ENCODE measurements around the gene SGPL1. TPM values are rescaled to one million over a fixed set of nuclear protein-coding genes. Genes with fewer than 3 reads are reported as not detected.

Gene SGPL1
- total and polyA plus RNA-seq, 12 donors = 3.7 to 20.3 (median 12.6) TPM

DNA sequence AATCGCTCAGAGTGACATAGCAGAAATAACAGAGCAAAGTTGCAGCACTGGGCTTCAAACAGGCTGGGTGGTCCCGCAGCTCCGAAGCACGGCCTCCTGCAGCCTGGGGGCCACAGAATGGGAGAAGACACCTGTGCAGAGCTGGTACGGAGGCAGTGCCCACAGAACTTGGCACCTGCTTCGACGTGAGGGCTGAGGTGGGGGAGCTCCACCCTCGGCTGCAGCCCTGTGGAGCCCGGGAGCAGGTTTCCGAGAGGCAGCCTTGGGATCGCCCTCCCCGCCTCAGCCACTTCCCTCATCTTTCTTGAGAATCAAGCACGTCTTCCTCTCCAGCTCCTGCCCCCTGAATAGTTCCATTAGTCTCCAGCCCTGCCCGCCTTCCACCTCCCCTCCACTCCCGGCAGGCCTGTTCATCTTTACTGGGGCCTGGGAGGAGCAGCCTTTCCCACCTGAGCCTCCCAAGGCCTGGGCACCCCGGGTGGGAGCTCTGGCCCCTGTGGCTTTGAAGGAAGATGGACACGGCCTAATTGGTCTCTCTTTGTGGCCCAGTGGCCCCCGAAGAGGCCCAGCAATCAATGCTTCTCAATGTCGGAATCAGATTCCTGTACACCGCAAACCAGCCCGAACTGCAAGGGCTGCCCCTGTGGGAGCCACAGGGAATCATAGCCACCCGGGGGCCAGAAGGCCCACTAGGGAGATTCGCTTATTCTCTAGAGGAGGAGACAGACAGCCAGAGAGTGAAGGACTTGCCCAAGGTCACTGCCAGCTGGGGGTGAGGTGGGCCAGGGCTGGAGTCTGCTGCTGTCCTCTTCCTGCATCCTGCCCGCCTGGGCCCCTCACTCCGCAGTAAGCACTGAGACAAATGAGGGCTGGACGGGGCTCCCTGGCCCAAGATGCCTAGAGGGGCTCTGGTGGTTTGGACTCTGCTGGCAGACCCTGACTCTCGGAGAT, 89.6 kb downstream of the SGPL1 start:
- DNase-seq = no peak
- no peaks in the 10 kb centered on the region for H3K36me3 ChIP-seq
- H3K4me3 ChIP-seq = no peak overlapping the region
- H3K27ac ChIP-seq = no peak overlapping the region
- WGBS, 2 donors = 86% methylated on average over 27 of the region's 27 CpGs
- H3K9me3 ChIP-seq = no peaks in the 10 kb centered on the region
- TF ChIP-seq, protein P1, sequence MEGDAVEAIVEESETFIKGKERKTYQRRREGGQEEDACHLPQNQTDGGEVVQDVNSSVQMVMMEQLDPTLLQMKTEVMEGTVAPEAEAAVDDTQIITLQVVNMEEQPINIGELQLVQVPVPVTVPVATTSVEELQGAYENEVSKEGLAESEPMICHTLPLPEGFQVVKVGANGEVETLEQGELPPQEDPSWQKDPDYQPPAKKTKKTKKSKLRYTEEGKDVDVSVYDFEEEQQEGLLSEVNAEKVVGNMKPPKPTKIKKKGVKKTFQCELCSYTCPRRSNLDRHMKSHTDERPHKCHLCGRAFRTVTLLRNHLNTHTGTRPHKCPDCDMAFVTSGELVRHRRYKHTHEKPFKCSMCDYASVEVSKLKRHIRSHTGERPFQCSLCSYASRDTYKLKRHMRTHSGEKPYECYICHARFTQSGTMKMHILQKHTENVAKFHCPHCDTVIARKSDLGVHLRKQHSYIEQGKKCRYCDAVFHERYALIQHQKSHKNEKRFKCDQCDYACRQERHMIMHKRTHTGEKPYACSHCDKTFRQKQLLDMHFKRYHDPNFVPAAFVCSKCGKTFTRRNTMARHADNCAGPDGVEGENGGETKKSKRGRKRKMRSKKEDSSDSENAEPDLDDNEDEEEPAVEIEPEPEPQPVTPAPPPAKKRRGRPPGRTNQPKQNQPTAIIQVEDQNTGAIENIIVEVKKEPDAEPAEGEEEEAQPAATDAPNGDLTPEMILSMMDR (IDR thresholded peaks at IDR 0.05) = no peak
- intact Hi-C loops (cut with DNase I) = loop anchor here in 4 of 10 donors (5.0 kb wide), 3 partner anchors 302 to 382 kb away; no protein-coding TSS in a partner anchor
- peaks cover 0 to 24% (median 11%) of the 10 kb centered on the region in 9 donors for H3K4me1 ChIP-seq
- H3K27me3 ChIP-seq = peaks cover 0 to 5% (median 0%) of the 10 kb centered on the region in 7 donors
- ATAC-seq = no peak

DNA sequence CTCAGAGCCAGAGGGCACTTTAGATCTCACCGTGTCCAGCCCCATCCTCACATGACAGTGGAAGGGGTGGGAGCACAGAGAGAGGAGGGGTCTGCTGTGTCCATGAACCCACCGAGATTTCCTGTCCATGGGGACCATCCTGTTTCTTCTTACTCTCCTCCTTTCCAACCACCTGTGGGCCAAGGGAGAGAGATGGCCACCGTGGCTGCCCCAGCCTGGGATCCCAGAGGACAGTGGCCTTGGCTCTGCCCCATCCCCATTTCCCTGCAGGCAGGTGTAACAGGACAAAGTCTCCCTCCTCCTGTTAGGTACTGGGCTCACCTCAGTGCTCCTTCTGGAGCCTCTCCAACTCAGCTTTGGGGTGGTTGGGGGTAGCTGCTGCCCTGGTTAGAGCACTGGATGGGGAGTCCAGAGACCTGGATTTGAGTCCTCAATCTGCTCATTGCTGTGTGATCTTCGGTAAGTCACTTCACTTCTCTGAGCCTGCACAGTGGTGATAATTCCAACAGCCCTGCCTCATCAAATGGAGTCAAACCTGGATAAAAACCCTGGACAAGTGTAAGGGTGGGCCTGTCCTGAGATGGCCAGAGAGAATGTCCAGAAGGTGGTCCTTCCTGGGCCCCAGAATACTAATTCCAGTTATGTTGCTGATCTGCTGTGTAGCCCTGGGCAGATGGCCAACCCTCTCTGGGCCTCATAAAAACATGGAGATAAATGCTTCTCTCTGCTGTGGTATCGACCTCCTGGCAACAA, 90.5 kb downstream of the SGPL1 start:
- DNase-seq (no peak), ATAC-seq (no peak)
- H3K36me3 ChIP-seq = no peaks in the 10 kb centered on the region
- no peak overlapping the region for H3K4me3 ChIP-seq
- no peaks in the 10 kb centered on the region for H3K9me3 ChIP-seq
- intact Hi-C loops (cut with DNase I) = loop anchor here in 4 of 10 donors (5.0 kb wide), 3 partner anchors 301 to 381 kb away; no protein-coding TSS in a partner anchor
- H3K27me3 ChIP-seq = no peaks in the 10 kb centered on the region
- no peak overlapping the region for H3K27ac ChIP-seq
- 81 to 83% methylated on average over 5 of the region's 5 CpGs for WGBS, 2 donors
- peaks cover 0 to 24% (median 11%) of the 10 kb centered on the region in 9 donors for H3K4me1 ChIP-seq
- TF ChIP-seq, protein P1 (IDR thresholded peaks at IDR 0.05) = no peak

DNA sequence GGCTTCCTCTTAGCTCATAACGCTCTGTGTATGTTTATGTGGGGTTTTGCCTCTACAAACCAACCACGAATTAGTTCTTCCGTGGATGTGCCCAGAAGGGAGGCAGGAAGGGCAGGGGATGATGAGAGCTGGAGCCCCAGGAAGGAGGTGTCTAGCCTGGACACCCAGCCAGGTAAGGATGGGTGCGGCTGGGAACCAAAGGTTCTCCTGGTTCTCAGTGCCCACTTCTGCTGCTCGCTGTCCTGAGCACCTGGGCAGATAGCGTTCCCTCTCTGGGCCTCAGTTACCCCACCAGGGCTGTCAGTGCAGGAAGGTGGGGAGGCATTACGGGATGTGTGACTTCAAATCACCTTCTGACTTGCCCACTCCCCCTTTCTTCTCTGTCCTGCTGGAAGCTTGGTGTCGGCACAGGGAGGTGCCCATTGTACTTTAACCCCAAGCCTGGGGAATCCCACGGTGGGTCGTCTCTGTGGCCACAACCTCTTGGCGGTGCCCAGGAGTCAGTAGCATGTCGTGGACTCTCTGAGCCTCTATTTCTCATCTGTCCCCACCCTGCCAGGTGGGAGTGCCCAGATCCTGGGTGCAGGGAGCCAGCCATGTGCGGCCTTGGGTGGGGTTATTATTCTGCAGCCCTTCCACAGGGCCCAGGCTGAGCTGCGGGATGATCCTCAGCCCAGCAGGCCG, 91.3 kb downstream of the SGPL1 start:
- intact Hi-C loops (cut with DNase I) = loop anchor here in 4 of 10 donors (5.0 kb wide), 3 partner anchors 300 to 380 kb away; no protein-coding TSS in a partner anchor
- DNase-seq = no peak

More for the DNA sequence above, 91.3 kb downstream of the SGPL1 start:
- 85% methylated on average over 14 to 15 of the region's 15 CpGs for WGBS, 2 donors
- Histone ChIP-seq H3K36me3 (no peaks in the 10 kb centered on the region), H3K4me1 (peaks cover 0 to 24% (median 11%) of the 10 kb centered on the region in 9 donors), H3K27ac (peak overlapping the region in 5 of 10 donors; percentile 20 to 61 (median 58)), H3K4me3 (no peak overlapping the region), H3K27me3 (no peaks in the 10 kb centered on the region), H3K9me3 (no peaks in the 10 kb centered on the region)
- peak in 1 of 8 donors; percentile 12 for ATAC-seq
- TF ChIP-seq, protein P1 (IDR thresholded peaks at IDR 0.05) = no peak

Measured in heart right ventricle (tissue), 16 donors.